Common myeloid progenitor, CD34-positive (primary cell): ENCODE results near the gene PLA2G4E.

ENCODE experiments used
- CTCF ChIA-PET: fragments of 350-600 bp; sonication (Branson Sonifier 250); formaldehyde crosslinking; loops from one replicate; lab custom pipeline; 2021; ENCODE audit warnings: antibody characterized with exemption; lab: Charles Lee
- POLR2A ChIA-PET: fragments of 350-600 bp; sonication (Branson Sonifier 250); formaldehyde crosslinking; loops from one replicate; lab custom pipeline; 2021; ENCODE audit warnings: antibody characterized with exemption; lab: Charles Lee
- DNase-seq, 3 donors: peaks; one replicate each; pipeline versions ENCODE4 v3.0.0 to v3.0.0-alpha.2; 2013
- H3K27ac ChIP-seq, 2 experiments: 1 replicate in 1 of 2; 2 replicates in 1 of 2; pipeline ENCODE4 v1.7.0; 2013; ENCODE audit warnings: inconsistent platforms in 2 of 2, low read length in 2 of 2, mild to moderate bottlenecking in 2 of 2, low read depth in 1 of 2, moderate library complexity in 1 of 2; ENCODE audit not compliant: severe bottlenecking in 2 of 2, insufficient read depth in 1 of 2, poor library complexity in 1 of 2
- H3K27me3 ChIP-seq, 5 experiments: replicated peaks in 2 of 5; 1 replicate in 3 of 5; 2 replicates in 2 of 5; pipeline versions ENCODE4 v1.6.1 to v1.7.0; 2013; ENCODE audit warnings: low read length in 4 of 5, mild to moderate bottlenecking in 2 of 5, moderate library complexity in 2 of 5, inconsistent platforms in 1 of 5; ENCODE audit not compliant: insufficient read depth in 5 of 5, control insufficient read depth in 4 of 5
- H3K36me3 ChIP-seq, 4 experiments: 1 replicate in 2 of 4; 2 replicates in 2 of 4; pipeline versions ENCODE4 v1.6.1 to v1.7.0; 2013; ENCODE audit warnings: low read length in 3 of 4, control low read depth in 1 of 4, mild to moderate bottlenecking in 1 of 4; ENCODE audit not compliant: control insufficient read depth in 4 of 4, insufficient read depth in 4 of 4
- H3K4me1 ChIP-seq, 4 experiments: 1 replicate in 3 of 4; 2 replicates in 1 of 4; pipeline versions ENCODE4 v1.6.1 to v1.7.1; 2013; ENCODE audit warnings: low read length in 3 of 4, mild to moderate bottlenecking in 3 of 4, control low read depth in 1 of 4, inconsistent platforms in 1 of 4, moderate library complexity in 1 of 4; ENCODE audit not compliant: control insufficient read depth in 4 of 4, insufficient read depth in 4 of 4; ENCODE audit errors: control extremely low read depth in 1 of 4
- H3K4me3 ChIP-seq, 7 experiments: 1 replicate in 4 of 7; 2 replicates in 3 of 7; pipeline versions ENCODE4 v1.5.1 to v1.7.0; 2013; ENCODE audit warnings: mild to moderate bottlenecking in 7 of 7, low read length in 6 of 7, moderate library complexity in 6 of 7, inconsistent platforms in 2 of 7, low read depth in 2 of 7, control low read depth in 1 of 7; ENCODE audit not compliant: insufficient read depth in 4 of 7, control insufficient read depth in 1 of 7; ENCODE audit errors: extremely low read depth in 1 of 7
- H3K9me3 ChIP-seq, 5 experiments: 1 replicate in 4 of 5; 2 replicates in 1 of 5; pipeline versions ENCODE4 v1.6.1 to v1.7.1; 2013; ENCODE audit warnings: low read length in 4 of 5, mild to moderate bottlenecking in 2 of 5, inconsistent platforms in 1 of 5, low read depth in 1 of 5, moderate library complexity in 1 of 5; ENCODE audit not compliant: control insufficient read depth in 4 of 5, insufficient read depth in 2 of 5; ENCODE audit errors: control extremely low read depth in 1 of 5
- WGBS: methylation state at CpG from one replicate; pipeline ENCODE4 v1.1.5; 2013; ENCODE audit not compliant: insufficient coverage; 5-methylcytosine and 5-hydroxymethylcytosine counted together

Gene PLA2G4E

GRCh38 chr15:41994171-41994650 is 26.6 kb downstream of the PLA2G4E start:
- Histone ChIP-seq H3K4me1 (no peaks in the 10 kb centered on the region), H3K36me3 (no peaks in the 10 kb centered on the region), H3K27ac (no peak overlapping the region), H3K27me3 (no peaks in the 10 kb centered on the region), H3K4me3 (no peak overlapping the region), H3K9me3 (no peaks in the 10 kb centered on the region)
- ChIA-PET CTCF (interaction anchor here (0.7 to 4.4 kb wide), 4 partner anchors 14 to 142 kb away, joined by 4 to 14 read pairs (median 5); no protein-coding TSS in a partner anchor), POLR2A (no interaction called here)
- 86% methylated on average over 4 of the region's 5 CpGs for WGBS
- no peak for DNase-seq

DNA sequence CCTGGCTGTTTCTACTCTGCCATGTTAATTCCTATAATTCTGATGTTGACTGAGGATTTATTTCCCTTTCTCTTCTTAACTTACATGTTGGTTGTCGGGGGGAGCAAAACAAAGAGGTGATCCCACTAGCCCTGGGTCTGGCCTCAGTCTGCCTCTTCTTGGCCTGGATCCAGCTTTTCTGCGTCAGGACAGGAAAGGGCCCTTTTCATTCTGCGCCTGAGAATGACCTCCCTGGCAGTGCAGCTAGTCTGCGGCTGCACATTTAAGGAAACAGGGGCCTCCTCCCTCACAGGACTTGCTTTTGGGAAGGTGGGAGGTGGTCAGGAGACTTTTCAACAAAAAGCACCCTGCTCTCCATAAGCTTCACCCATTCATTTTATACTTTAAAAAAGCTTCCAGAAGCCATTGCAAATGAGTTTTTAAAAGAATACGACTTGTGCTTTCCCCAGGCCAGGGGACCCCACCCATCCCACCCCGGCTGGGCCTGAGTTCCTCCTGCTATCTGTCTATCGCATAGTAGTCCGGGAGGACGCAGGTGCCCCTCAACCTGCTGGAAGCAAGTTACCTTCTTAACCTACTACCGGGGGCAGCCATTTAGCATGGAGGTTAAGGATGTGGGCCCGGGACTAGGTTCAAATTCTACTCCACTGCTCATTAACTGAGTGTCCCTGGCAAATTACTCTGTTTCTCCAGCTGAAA is 27.2 kb downstream of the PLA2G4E start:
- no peak overlapping the region for H3K4me3 ChIP-seq
- no peaks in the 10 kb centered on the region for H3K27me3 ChIP-seq
- H3K27ac ChIP-seq, result no peak overlapping the region
- H3K36me3 ChIP-seq, result no peaks in the 10 kb centered on the region
- POLR2A ChIA-PET, result no interaction called here
- H3K4me1 ChIP-seq, result no peaks in the 10 kb centered on the region
- CTCF ChIA-PET, result interaction anchor here (0.7 to 4.4 kb wide), 5 partner anchors 13 to 144 kb away, joined by 4 to 14 read pairs (median 4); no protein-coding TSS in a partner anchor
- H3K9me3 ChIP-seq, result no peaks in the 10 kb centered on the region
- 92% methylated on average over 7 of the region's 11 CpGs for WGBS
- DNase-seq, result no peak

GRCh38 chr15:41992803-41993190 is 28.0 kb downstream of the PLA2G4E start:
- Histone ChIP-seq H3K4me3 (no peak overlapping the region), H3K27me3 (no peaks in the 10 kb centered on the region), H3K27ac (no peak overlapping the region), H3K9me3 (no peaks in the 10 kb centered on the region), H3K36me3 (no peaks in the 10 kb centered on the region), H3K4me1 (no peaks in the 10 kb centered on the region)
- POLR2A ChIA-PET, result no interaction called here
- 94% methylated on average over 7 of the region's 7 CpGs for WGBS
- CTCF ChIA-PET, result interaction anchor here (1.0 to 7.5 kb wide), 6 partner anchors 7 to 145 kb away, joined by 3 to 48 read pairs (median 5); no protein-coding TSS in a partner anchor
- DNase-seq, result no peak

DNA sequence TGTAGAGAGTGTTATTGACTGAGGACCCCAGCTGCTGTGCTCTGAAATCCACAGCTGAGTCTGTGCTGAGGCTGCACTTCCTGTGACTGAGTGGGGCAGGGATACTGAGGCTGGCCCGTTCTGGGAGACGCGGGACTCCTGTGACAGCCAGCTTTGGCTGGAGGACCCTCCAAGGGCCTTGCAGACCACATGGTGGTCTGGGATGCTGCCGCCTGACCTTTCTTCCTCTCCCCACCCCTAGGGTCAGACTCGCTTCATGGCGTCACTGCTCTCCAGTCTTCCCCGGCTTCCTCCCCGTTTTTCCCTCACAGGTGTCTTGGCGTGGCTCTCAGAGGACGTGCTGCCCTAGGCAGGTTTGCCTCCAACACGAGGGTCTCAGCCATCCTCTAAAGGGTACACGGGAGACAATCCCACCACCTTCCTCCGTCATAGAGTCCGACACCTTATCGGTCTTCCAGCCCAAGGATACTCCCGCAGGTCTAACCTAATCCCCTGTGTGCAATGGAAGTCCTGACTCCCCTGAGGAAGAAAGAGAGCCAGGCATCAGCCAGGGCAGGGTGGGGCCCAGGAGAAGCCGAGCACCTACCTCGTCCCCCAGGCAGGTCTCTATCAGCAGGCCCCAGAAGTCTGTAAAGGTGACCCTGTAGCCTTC is 28.6 kb downstream of the PLA2G4E start:
- WGBS, result 98% methylated on average over 16 of the region's 18 CpGs
- CTCF ChIA-PET, result interaction anchor here (0.8 to 7.5 kb wide), 6 partner anchors 8 to 146 kb away, joined by 3 to 48 read pairs (median 9); no protein-coding TSS in a partner anchor
- Histone ChIP-seq H3K4me1 (no peaks in the 10 kb centered on the region), H3K36me3 (no peaks in the 10 kb centered on the region), H3K27ac (no peak overlapping the region), H3K9me3 (no peaks in the 10 kb centered on the region), H3K27me3 (no peaks in the 10 kb centered on the region), H3K4me3 (no peak overlapping the region)
- no peak for DNase-seq
- POLR2A ChIA-PET, result no interaction called here

- WGBS, result 86% methylated on average over 2 of the region's 3 CpGs
- H3K27ac ChIP-seq, result no peak overlapping the region
- CTCF ChIA-PET, result interaction anchor here (0.7 to 7.5 kb wide), 11 partner anchors 9 to 394 kb away, joined by 3 to 53 read pairs (median 10); no protein-coding TSS in a partner anchor
- H3K4me3 ChIP-seq, result no peak overlapping the region
- no peaks in the 10 kb centered on the region for H3K4me1 ChIP-seq
- no peaks in the 10 kb centered on the region for H3K36me3 ChIP-seq
- H3K9me3 ChIP-seq, result no peaks in the 10 kb centered on the region
- H3K27me3 ChIP-seq, result no peaks in the 10 kb centered on the region
- no peak for DNase-seq
- POLR2A ChIA-PET, result no interaction called here
Measured at GRCh38 chr15:41990691-41991090, 30.2 kb downstream of the PLA2G4E start.

DNA sequence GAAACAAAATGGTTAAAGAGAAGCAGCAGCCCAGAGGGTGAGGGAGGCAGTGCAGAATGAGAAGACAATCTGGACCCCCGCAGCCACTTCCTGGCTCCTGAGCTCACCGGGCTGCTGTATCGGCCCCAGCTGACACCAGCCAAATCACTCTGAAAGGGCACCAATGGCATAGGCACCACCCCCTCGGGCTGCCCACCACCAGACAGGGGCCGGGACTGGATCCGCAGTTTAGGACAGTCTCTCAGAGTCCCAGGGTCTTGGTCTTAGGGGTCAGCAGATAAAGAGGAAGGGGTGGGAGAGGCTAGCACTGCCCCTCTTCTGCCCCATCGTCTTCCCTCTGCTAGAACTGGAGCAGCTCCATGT is 30.6 kb downstream of the PLA2G4E start:
- no peaks in the 10 kb centered on the region for H3K9me3 ChIP-seq
- CTCF ChIA-PET, result interaction anchor here (0.7 to 7.5 kb wide), 18 partner anchors 10 to 395 kb away, joined by 3 to 53 read pairs (median 4); no protein-coding TSS in a partner anchor
- no peaks in the 10 kb centered on the region for H3K36me3 ChIP-seq
- H3K27me3 ChIP-seq, result no peaks in the 10 kb centered on the region
- no peak overlapping the region for H3K27ac ChIP-seq
- no peak overlapping the region for H3K4me3 ChIP-seq
- 62% methylated on average over 7 of the region's 7 CpGs for WGBS
- H3K4me1 ChIP-seq, result no peaks in the 10 kb centered on the region
- peak in 1 of 3 donors; percentile 10 for DNase-seq
- POLR2A ChIA-PET, result no interaction called here
